Motor neuron (in vitro differentiated cells): Measurements from ENCODE around the gene CLASP1. TPM values are rescaled to one million over a fixed set of nuclear protein-coding genes. Genes with fewer than 3 reads are reported as not detected.
"Not testable (repeated sequence)": the region's sequence is repeated elsewhere in the genome, so short reads cannot be mapped to it uniquely, and the experiment has no call there.

Source experiments
- ATAC-seq, 8 experiments: fragments of 200-7000 bp; cut with Tn5 transposase; replicated peaks in 6 of 8; 2 replicates each; pipeline ENCODE4 v1.8.0; 2021; ENCODE audit warnings: mild to moderate bottlenecking in 8 of 8, moderate library complexity in 8 of 8
- H3K27ac ChIP-seq, 2 donors: fragments of 250-450 bp; sonication (Bioruptor Pico); 2 replicates each; pipeline ENCODE4 v1.9.0; 2021; ENCODE audit warnings: antibody characterized with exemption in 2 of 2, mild to moderate bottlenecking in 2 of 2, moderate library complexity in 1 of 2
- H3K4me1 ChIP-seq, 2 donors: fragments of 250-450 bp; sonication (Bioruptor Pico); replicated peaks in 1 of 2; 2 replicates each; pipeline ENCODE4 v1.6.1; 2021; ENCODE audit warnings: antibody characterized with exemption in 2 of 2, mild to moderate bottlenecking in 2 of 2, moderate library complexity in 1 of 2
- H3K4me3 ChIP-seq, 5 donors: fragments of 250-450 bp; sonication (Bioruptor Pico); 2 replicates each; pipeline ENCODE4 v1.9.0; 2021; ENCODE audit warnings: antibody characterized with exemption in 5 of 5, mild to moderate bottlenecking in 5 of 5, moderate library complexity in 4 of 5
- WGBS, 10 experiments: fragments of 450-650 bp; shearing (Covaris generic); methylation state at CpG; one replicate each; pipeline ENCODE4 v1.0.0; 2022; 5-methylcytosine and 5-hydroxymethylcytosine counted together
- in situ Hi-C, 9 experiments: fragments of 400-800 bp; cut with MboI; loops; one replicate each; pipeline ENCODE4 v1.15.0; 2021; ENCODE audit warnings: low sequenced_read_pairs in 9 of 9, low pct_unique_long_range_greater_than_20kb in 2 of 9; ENCODE audit not compliant: unreplicated experiment in 9 of 9
- total RNA-seq, 8 experiments: library from RNA; unstranded; fragments of 300-600 nt; gene quantifications; 2 replicates each; pipeline versions ENCODE4 v1.2.3 to v1.2.4, GENCODE V29; 2022

Gene CLASP1
- total RNA-seq, 8 experiments from 2014 or later: 36.3 to 66.7 (median 54.6) TPM

GRCh38 chr2:121446647-121447241, 202.5 kb downstream of the CLASP1 start:
- in situ Hi-C loops: no loop called here
- Histone ChIP-seq H3K27ac (no peak overlapping the region), H3K4me3 (no peak overlapping the region), H3K4me1 (no peaks in the 10 kb centered on the region)
- ATAC-seq: peak in 1 of 8 experiments; percentile 35
- 72 to 100% (median 93%) methylated on average over 2 to 8 of the region's 8 CpGs; no CpG with 5 or more reads in 1 of the 10 experiments for WGBS, 10 experiments

- Histone ChIP-seq H3K27ac (no peak overlapping the region), H3K4me1 (no peaks in the 10 kb centered on the region), H3K4me3 (no peak overlapping the region)
- in situ Hi-C loops: no loop called here
- ATAC-seq: peak in 2 of 8 experiments; percentile 67 to 90
- WGBS, 10 experiments: 64 to 100% (median 96%) methylated on average over 1 to 3 of the region's 3 CpGs; no CpG with 5 or more reads in 2 of the 10 experiments
Observed at GRCh38 chr2:121442889-121443288, 206.4 kb downstream of the CLASP1 start.

- H3K4me1 ChIP-seq, ATAC-seq, H3K4me3 ChIP-seq, in situ Hi-C loops, H3K27ac ChIP-seq: not testable (repeated sequence)
- WGBS, 10 experiments: no CpG with 5 or more reads among the region's 1 CpG
Observed at GRCh38 chr2:121438290-121438689, 211.0 kb downstream of the CLASP1 start.

GRCh38 chr2:121436918-121437317, 212.3 kb downstream of the CLASP1 start:
- no peak overlapping the region for H3K4me3 ChIP-seq
- no peak overlapping the region for H3K27ac ChIP-seq
- no peak for ATAC-seq
- 100% methylated on average over 1 to 3 of the region's 3 CpGs; no CpG with 5 or more reads in 2 of the 10 experiments for WGBS, 10 experiments
- H3K4me1 ChIP-seq: no peaks in the 10 kb centered on the region
- in situ Hi-C loops: no loop called here

GRCh38 chr2:121435790-121436189, 213.5 kb downstream of the CLASP1 start:
- 83 to 100% (median 98%) methylated on average over 1 to 3 of the region's 3 CpGs for WGBS, 10 experiments
- in situ Hi-C loops: no loop called here
- no peak for ATAC-seq
- Histone ChIP-seq H3K27ac (no peak overlapping the region), H3K4me3 (no peak overlapping the region), H3K4me1 (no peaks in the 10 kb centered on the region)

- Histone ChIP-seq H3K27ac (no peak overlapping the region), H3K4me1 (no peaks in the 10 kb centered on the region), H3K4me3 (no peak overlapping the region)
- in situ Hi-C loops: no loop called here
- 64 to 100% (median 100%) methylated on average over 1 of the region's 1 CpG; no CpG with 5 or more reads in 3 of the 10 experiments for WGBS, 10 experiments
- ATAC-seq: no peak
Observed at GRCh38 chr2:121431214-121431613, 218.0 kb downstream of the CLASP1 start.

GRCh38 chr2:121429927-121430520, 219.2 kb downstream of the CLASP1 start:
- peak in 3 of 8 experiments; percentile 49 to 89 (median 74) for ATAC-seq
- no peak overlapping the region for H3K4me3 ChIP-seq
- H3K4me1 ChIP-seq: no peaks in the 10 kb centered on the region
- WGBS, 10 experiments: 58 to 100% (median 91%) methylated on average over 1 to 13 of the region's 16 CpGs
- H3K27ac ChIP-seq: no peak overlapping the region
- in situ Hi-C loops: no loop called here

GRCh38 chr2:121429119-121429903, 220.0 kb downstream of the CLASP1 start:
- WGBS, 10 experiments: 57 to 100% (median 87%) methylated on average over 1 to 8 of the region's 8 CpGs
- no peak overlapping the region for H3K27ac ChIP-seq
- in situ Hi-C loops: no loop called here

GRCh38 chr2:121427187-121427689, 222.0 kb downstream of the CLASP1 start:
- ATAC-seq: no peak
- Histone ChIP-seq H3K27ac (no peak overlapping the region), H3K4me1 (no peaks in the 10 kb centered on the region), H3K4me3 (no peak overlapping the region)
- WGBS, 10 experiments: 58 to 100% (median 95%) methylated on average over 2 of the region's 2 CpGs
- in situ Hi-C loops: no loop called here

More at GRCh38 chr2:121429119-121429903, 220.0 kb downstream of the CLASP1 start:
- Histone ChIP-seq H3K4me1 (no peaks in the 10 kb centered on the region), H3K4me3 (no peak overlapping the region)
- no peak for ATAC-seq

- Histone ChIP-seq H3K4me3 (no peak overlapping the region), H3K4me1 (no peaks in the 10 kb centered on the region), H3K27ac (no peak overlapping the region)
- in situ Hi-C loops: no loop called here
- no peak for ATAC-seq
- WGBS, 10 experiments: 75 to 100% (median 90%) methylated on average over 1 to 5 of the region's 5 CpGs
Observed at GRCh38 chr2:121420486-121420885, 228.8 kb downstream of the CLASP1 start.

- Histone ChIP-seq H3K27ac (no peak overlapping the region), H3K4me1 (no peaks in the 10 kb centered on the region), H3K4me3 (no peak overlapping the region)
- in situ Hi-C loops: no loop called here
- WGBS, 10 experiments: 80 to 100% (median 94%) methylated on average over 1 to 3 of the region's 3 CpGs
- no peak for ATAC-seq
Observed at GRCh38 chr2:121419081-121419699, 230.1 kb downstream of the CLASP1 start.

- in situ Hi-C loops: no loop called here
- 90 to 100% (median 93%) methylated on average over 2 to 18 of the region's 18 CpGs; no CpG with 5 or more reads in 1 of the 10 experiments for WGBS, 10 experiments
- peak in 1 of 8 experiments; percentile 19 for ATAC-seq
- H3K4me1 ChIP-seq: no peaks in the 10 kb centered on the region
- no peak overlapping the region for H3K27ac ChIP-seq
- no peak overlapping the region for H3K4me3 ChIP-seq
Observed at GRCh38 chr2:121418494-121419058, 230.7 kb downstream of the CLASP1 start.

- in situ Hi-C loops: no loop called here
Observed at GRCh38 chr2:121417826-121418225, 231.4 kb downstream of the CLASP1 start.

More at GRCh38 chr2:121417826-121418225, 231.4 kb downstream of the CLASP1 start:
- Histone ChIP-seq H3K27ac (no peak overlapping the region), H3K4me3 (no peak overlapping the region), H3K4me1 (no peaks in the 10 kb centered on the region)
- WGBS, 10 experiments: 42 to 100% (median 85%) methylated on average over 1 to 4 of the region's 4 CpGs
- ATAC-seq: no peak
